ENCODE results near the gene MPHOSPH8. TPM values are rescaled to one million over a fixed set of nuclear protein-coding genes. Genes with fewer than 3 reads are reported as not detected.

MPHOSPH8 gene
- total RNA-seq, 4 donors from 2014 or later = 11.1 to 26.7 (median 21.4) TPM

DNA sequence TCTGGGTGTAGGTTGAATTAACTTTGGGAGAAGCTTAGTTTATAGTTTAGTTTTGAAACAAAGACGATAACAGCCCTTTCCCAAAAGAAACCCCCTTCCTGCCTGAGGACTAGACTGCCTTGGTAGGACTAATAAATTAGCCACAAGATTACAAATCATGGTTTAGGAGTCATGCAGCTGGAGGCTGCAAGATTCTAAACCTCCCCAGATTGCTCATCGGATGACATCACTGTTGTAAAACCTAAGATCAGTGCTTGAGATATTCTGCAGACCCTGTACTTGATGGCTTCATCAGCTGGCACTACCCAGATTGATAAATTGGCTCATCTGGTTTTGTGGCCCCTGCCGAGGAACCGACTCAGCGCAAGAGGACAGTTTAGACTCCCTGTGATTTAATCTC lies 35.9 kb upstream of the MPHOSPH8 start:
- no peak for DNase-seq
- H3K4me1 ChIP-seq = peaks cover 3 to 13% (median 5%) of the 10 kb centered on the region in 3 donors
- TF ChIP-seq CTCF (IDR thresholded peaks at IDR 0.05) (no peak), POLR2A (IDR thresholded peaks at IDR 0.05) (no peak)
- intact Hi-C loops (cut with DNase I) = no loop called here
- WGBS, 2 donors = 77% methylated on average over 5 of the region's 5 CpGs
- H3K27ac ChIP-seq = no peak overlapping the region
- no peaks in the 10 kb centered on the region for H3K36me3 ChIP-seq
- H3K4me3 ChIP-seq = no peak overlapping the region
- no peaks in the 10 kb centered on the region for H3K9me3 ChIP-seq
- H3K27me3 ChIP-seq = peaks cover 0 to 38% (median 0%) of the 10 kb centered on the region in 4 donors

DNA sequence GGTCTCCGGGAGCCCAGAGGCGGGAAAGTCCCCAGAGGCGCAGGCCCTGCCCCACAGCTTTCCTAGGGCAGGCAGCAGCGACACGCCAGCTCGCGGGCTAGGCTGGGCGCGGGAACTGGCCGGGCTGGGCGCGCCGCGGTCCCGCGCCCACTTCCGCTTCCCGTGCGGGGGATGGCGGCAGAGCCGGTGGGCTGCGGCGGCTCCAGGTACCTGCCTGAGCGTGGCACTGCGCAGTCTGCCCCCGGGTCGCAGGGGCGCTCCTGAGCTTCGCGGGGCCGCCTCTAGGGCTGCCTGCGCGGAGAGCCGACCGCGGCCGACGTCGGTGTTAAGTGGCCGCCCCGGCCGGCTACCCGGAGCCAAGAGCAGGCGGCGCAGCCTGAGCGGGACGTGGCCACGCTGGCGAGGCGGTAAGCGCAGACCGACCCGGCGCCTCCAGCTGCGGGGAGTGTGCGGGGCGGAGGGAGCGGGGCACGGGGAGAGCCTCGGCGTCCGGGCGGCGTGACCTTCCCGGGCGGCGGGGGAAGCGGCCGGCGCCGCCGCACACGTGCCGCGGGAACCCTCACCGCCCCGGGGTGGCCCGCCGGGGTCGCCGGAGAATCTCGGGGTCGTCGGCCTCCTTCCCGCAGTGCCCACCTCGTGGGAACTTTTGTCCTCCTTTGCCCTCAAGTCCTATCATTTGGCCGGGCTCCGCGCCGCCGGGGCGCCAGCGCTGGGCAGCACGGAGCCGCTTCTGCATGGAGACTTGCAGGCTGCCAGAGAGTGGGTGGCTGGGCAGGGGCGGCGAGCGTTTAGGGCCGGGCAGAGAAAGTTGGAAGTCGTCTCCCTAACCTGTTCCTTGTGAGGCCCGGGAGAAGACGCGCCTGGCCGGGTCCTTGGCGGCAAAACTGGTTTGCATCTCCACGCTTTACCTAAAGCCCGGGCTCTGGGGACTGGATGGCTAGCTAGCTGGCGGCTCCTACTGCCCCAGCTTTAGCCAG lies 31.4 kb upstream of the MPHOSPH8 start:
- peak overlapping the region; percentile 37 to 88 (median 60) for H3K4me3 ChIP-seq
- H3K4me1 ChIP-seq = peaks cover 8 to 23% (median 10%) of the 10 kb centered on the region in 3 donors
- H3K27me3 ChIP-seq = peaks cover 0 to 62% (median 0%) of the 10 kb centered on the region in 4 donors
- whole genome bisulfite sequencing, 2 donors = 0 to 17% methylated on average over 2 to 16 of the region's 108 CpGs
- H3K27ac ChIP-seq = peak overlapping the region in 1 of 4 donors; percentile 53
- TF ChIP-seq CTCF (IDR thresholded peaks at IDR 0.05) (peak in 1 of 6 experiments; percentile 39), POLR2A (IDR thresholded peaks at IDR 0.05) (no peak)
- DNase-seq = no peak
- intact Hi-C loops (cut with DNase I) = no loop called here
- H3K36me3 ChIP-seq = no peaks in the 10 kb centered on the region
- H3K9me3 ChIP-seq = no peaks in the 10 kb centered on the region

GRCh38 chr13:19604306-19604705 lies 29.2 kb upstream of the MPHOSPH8 start:
- Histone ChIP-seq H3K27me3 (peaks cover 0 to 46% (median 0%) of the 10 kb centered on the region in 4 donors), H3K36me3 (no peaks in the 10 kb centered on the region), H3K4me1 (peaks cover 8 to 23% (median 10%) of the 10 kb centered on the region in 3 donors), H3K27ac (no peak overlapping the region), H3K9me3 (no peaks in the 10 kb centered on the region), H3K4me3 (no peak overlapping the region)
- TF ChIP-seq CTCF (IDR thresholded peaks at IDR 0.05) (no peak), POLR2A (IDR thresholded peaks at IDR 0.05) (no peak)
- WGBS, 2 donors = 69 to 81% methylated on average over 6 of the region's 6 CpGs
- intact Hi-C loops (cut with DNase I) = no loop called here
- DNase-seq = no peak

DNA sequence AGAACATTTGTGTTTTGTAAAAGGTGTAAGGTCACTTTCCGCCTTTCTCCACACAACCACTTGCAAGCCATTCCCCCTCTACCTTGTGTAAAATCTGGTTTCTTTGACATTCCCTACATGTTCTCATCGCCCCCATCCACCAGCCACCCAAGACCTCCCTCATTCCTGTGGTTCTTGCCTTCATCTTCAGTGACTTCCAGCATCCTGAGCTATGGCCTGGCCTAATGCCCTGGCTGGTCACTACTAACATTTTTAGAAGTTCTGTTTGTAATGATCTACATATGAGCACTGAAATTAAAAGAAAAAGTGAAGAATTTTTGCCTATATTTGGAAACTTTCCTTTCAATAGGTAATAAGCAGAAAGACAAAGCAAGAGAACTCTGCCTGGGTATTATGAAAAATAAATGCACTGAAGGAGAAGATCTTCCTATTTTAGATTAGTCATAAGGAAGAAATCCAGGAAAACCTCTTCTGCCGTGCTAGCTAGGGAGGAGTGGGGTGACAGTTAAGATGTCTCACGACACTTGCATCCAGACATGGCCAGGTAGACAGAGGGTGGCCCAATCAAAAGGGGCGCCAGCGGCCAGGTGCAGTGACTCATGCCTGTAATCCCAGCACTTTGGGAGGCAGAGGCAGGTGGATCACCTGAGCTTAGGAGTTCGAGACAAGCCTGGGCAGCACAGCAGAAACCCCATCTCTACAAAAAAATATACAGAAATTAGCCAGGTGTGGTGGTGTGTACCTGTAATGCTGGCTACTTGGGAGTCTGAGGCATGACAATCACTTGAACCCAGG lies 28.1 kb upstream of the MPHOSPH8 start:
- H3K27ac ChIP-seq = no peak overlapping the region
- H3K9me3 ChIP-seq = no peaks in the 10 kb centered on the region
- H3K27me3 ChIP-seq = peaks cover 0 to 41% (median 0%) of the 10 kb centered on the region in 4 donors
- intact Hi-C loops (cut with DNase I) = no loop called here
- DNase-seq = no peak
- TF ChIP-seq CTCF (IDR thresholded peaks at IDR 0.05) (no peak), POLR2A (IDR thresholded peaks at IDR 0.05) (no peak)
- 46 to 66% methylated on average over 7 of the region's 7 CpGs for WGBS, 2 donors
- H3K4me3 ChIP-seq = no peak overlapping the region
- no peaks in the 10 kb centered on the region for H3K36me3 ChIP-seq
- peaks cover 8 to 23% (median 10%) of the 10 kb centered on the region in 3 donors for H3K4me1 ChIP-seq

Data from esophagus squamous epithelium (tissue), 5 donors.